Measurements from ENCODE around the gene PSMD7.

DNA sequence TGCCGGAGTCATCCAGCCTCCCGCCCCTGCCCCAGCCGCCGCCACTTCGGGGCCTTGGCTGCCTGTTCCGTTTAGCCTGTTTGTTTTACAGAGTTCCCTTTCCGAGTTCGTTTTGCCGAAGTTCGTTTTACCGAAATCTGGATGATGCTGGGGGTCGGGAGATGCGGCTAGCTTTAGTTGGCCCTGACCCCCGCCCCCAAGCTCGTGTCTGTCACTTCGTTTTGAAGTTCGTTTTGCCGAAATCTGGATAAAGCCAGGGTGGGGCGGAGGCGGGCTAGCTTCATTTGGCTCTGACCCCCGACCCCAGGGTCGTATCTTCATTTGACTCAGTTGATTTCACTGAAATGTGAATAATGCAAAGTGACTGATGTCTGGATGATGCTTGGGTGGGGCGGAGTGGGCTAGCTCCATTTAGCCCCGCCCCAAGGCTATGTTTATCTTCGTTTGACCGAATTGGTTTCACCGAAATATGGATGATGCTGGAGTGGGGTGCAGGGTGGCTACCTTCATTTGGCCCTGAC is 591 bp downstream of the PSMD7 start:
- TF ChIP-seq, protein P1, sequence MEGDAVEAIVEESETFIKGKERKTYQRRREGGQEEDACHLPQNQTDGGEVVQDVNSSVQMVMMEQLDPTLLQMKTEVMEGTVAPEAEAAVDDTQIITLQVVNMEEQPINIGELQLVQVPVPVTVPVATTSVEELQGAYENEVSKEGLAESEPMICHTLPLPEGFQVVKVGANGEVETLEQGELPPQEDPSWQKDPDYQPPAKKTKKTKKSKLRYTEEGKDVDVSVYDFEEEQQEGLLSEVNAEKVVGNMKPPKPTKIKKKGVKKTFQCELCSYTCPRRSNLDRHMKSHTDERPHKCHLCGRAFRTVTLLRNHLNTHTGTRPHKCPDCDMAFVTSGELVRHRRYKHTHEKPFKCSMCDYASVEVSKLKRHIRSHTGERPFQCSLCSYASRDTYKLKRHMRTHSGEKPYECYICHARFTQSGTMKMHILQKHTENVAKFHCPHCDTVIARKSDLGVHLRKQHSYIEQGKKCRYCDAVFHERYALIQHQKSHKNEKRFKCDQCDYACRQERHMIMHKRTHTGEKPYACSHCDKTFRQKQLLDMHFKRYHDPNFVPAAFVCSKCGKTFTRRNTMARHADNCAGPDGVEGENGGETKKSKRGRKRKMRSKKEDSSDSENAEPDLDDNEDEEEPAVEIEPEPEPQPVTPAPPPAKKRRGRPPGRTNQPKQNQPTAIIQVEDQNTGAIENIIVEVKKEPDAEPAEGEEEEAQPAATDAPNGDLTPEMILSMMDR (conservative IDR thresholded peaks at IDR 0.05; ENCODE audit: low read depth in 2 of 2) = no peak
- TF ChIP-seq POLR2AphosphoS5 (IDR thresholded peaks at IDR 0.05; ENCODE audit: low read depth) (no peak), ZNF331 (CRISPR knock-in tag; IDR thresholded peaks at IDR 0.05; ENCODE audit: low read depth) (no peak), EZH2 (IDR thresholded peaks at IDR 0.05; ENCODE audit: low read depth, unreplicated experiment) (no peak), REST (IDR thresholded peaks at IDR 0.05; ENCODE audit: unreplicated experiment) (no peak), STAT1 (IDR thresholded peaks at IDR 0.05; ENCODE audit: unreplicated experiment) (no peak), CREB1 (CRISPR knock-in tag; IDR thresholded peaks at IDR 0.05; ENCODE audit: low read depth) (no peak)
- TF ChIP-seq, protein P2, sequence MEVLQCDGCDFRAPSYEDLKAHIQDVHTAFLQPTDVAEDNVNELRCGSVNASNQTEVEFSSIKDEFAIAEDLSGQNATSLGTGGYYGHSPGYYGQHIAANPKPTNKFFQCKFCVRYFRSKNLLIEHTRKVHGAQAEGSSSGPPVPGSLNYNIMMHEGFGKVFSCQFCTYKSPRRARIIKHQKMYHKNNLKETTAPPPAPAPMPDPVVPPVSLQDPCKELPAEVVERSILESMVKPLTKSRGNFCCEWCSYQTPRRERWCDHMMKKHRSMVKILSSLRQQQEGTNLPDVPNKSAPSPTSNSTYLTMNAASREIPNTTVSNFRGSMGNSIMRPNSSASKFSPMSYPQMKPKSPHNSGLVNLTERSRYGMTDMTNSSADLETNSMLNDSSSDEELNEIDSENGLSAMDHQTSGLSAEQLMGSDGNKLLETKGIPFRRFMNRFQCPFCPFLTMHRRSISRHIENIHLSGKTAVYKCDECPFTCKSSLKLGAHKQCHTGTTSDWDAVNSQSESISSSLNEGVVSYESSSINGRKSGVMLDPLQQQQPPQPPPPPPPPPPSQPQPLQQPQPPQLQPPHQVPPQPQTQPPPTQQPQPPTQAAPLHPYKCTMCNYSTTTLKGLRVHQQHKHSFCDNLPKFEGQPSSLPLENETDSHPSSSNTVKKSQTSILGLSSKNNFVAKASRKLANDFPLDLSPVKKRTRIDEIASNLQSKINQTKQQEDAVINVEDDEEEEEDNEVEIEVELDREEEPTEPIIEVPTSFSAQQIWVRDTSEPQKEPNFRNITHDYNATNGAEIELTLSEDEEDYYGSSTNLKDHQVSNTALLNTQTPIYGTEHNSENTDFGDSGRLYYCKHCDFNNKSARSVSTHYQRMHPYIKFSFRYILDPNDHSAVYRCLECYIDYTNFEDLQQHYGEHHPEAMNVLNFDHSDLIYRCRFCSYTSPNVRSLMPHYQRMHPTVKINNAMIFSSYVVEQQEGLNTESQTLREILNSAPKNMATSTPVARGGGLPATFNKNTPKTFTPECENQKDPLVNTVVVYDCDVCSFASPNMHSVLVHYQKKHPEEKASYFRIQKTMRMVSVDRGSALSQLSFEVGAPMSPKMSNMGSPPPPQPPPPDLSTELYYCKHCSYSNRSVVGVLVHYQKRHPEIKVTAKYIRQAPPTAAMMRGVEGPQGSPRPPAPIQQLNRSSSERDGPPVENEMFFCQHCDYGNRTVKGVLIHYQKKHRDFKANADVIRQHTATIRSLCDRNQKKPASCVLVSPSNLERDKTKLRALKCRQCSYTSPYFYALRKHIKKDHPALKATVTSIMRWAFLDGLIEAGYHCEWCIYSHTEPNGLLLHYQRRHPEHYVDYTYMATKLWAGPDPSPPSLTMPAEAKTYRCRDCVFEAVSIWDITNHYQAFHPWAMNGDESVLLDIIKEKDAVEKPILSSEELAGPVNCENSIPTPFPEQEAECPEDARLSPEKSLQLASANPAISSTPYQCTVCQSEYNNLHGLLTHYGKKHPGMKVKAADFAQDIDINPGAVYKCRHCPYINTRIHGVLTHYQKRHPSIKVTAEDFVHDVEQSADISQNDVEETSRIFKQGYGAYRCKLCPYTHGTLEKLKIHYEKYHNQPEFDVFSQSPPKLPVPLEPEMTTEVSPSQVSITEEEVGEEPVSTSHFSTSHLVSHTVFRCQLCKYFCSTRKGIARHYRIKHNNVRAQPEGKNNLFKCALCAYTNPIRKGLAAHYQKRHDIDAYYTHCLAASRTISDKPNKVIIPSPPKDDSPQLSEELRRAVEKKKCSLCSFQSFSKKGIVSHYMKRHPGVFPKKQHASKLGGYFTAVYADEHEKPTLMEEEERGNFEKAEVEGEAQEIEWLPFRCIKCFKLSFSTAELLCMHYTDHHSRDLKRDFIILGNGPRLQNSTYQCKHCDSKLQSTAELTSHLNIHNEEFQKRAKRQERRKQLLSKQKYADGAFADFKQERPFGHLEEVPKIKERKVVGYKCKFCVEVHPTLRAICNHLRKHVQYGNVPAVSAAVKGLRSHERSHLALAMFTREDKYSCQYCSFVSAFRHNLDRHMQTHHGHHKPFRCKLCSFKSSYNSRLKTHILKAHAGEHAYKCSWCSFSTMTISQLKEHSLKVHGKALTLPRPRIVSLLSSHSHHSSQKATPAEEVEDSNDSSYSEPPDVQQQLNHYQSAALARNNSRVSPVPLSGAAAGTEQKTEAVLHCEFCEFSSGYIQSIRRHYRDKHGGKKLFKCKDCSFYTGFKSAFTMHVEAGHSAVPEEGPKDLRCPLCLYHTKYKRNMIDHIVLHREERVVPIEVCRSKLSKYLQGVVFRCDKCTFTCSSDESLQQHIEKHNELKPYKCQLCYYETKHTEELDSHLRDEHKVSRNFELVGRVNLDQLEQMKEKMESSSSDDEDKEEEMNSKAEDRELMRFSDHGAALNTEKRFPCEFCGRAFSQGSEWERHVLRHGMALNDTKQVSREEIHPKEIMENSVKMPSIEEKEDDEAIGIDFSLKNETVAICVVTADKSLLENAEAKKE (CRISPR knock-in tag; IDR thresholded peaks at IDR 0.05) = no peak

Data from GM23338 (cell line).